ENCODE data around the gene CTXND1.

GRCh38 chr15:80274996-80275395 lies 23.0 kb upstream of the CTXND1 start:
- TF ChIP-seq CTCF (conservative IDR thresholded peaks at IDR 0.05 in 1 of 2, IDR thresholded peaks at IDR 0.05 in 1 of 2; ENCODE audit: extremely low read depth in 1 of 2, insufficient read depth in 1 of 2, low read depth in 1 of 2, low read length in 2 of 2) (no peak), EZH2 (IDR thresholded peaks at IDR 0.05; ENCODE audit: borderline replicate concordance, low read length) (no peak)
